Head of caudate nucleus (tissue), 42 donors: ENCODE data around the gene SORCS2.

Source experiments
- DNase-seq, 42 donors: peaks; one replicate each; pipeline versions ENCODE4 v3.0.0 to v3.0.0-alpha.2; 2020 to 2021; ENCODE audit warnings: mixed read lengths in 7 of 42
- intact Hi-C: fragments of 100-400 bp; cut with DNase I; formaldehyde crosslinking; loops from one replicate; pipeline ENCODE4 v1.15.0; 2022

The SORCS2 gene

DNA sequence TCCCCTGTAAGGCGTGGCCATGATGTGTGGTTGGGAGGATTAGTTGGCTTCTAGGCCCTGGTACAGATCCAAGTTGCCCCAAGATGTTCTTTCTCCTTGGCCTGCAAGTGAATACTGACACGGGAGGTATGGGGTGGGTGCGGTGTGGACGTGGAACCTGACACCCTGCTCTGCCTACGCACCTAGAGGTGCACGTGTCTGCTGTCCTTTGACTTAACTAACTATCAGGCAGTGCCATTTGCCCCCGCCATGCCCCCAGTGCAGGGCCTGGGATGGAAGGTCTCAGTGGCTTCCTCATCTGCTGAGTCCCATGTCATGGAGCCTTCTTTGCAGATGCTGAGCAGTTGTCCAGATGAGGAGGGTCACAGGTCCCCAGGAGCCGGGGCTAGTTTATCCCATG is 151.6 kb downstream of the SORCS2 start:
- intact Hi-C loops, result no loop called here
- DNase-seq, result no peak

DNA sequence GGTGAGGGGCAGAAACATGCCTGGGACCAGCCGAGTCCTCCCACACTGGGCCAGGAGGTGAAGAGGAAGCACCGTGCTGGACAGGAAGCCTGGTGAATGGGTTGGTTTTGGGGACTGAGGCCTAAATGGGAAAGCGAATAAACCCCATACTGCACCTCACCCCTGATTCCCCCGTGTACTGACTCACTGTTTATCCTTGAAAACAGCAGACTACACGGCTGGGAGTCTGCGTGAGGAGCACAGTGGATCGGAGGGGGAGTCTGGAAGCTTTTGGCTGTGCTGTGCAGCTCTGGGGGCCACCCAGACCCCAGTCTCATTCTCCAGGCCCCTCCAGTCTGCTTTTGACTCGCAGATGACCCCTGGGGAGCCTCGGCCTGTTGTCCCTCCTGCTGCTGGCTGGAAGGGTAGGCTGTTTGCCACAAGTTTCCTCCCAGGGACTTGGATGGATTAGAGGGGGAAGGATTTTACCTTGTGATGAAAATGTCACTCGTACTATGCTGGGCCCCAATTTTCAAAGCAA is 152.4 kb downstream of the SORCS2 start:
- intact Hi-C loops, result no loop called here
- no peak for DNase-seq

DNA sequence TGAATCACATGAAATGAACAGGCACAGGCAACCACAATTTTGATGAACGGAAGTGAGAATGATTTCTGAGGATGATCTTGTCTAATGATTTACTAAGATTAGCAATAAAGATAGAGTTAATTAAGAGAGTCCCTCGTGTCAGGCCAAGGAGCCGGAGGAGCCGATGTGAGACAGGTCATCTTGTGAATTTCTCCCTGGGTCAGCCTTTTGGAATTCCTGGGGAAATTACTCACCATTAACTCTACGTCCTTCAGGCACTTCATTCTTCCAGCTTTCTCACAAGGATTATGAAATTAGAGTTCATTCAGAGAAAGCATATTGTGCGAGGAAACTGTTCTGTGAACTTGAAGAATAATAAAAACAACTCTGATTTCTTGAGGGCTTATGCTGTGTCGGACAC is 155.6 kb downstream of the SORCS2 start:
- intact Hi-C loops, result no loop called here
- DNase-seq, result no peak

DNA sequence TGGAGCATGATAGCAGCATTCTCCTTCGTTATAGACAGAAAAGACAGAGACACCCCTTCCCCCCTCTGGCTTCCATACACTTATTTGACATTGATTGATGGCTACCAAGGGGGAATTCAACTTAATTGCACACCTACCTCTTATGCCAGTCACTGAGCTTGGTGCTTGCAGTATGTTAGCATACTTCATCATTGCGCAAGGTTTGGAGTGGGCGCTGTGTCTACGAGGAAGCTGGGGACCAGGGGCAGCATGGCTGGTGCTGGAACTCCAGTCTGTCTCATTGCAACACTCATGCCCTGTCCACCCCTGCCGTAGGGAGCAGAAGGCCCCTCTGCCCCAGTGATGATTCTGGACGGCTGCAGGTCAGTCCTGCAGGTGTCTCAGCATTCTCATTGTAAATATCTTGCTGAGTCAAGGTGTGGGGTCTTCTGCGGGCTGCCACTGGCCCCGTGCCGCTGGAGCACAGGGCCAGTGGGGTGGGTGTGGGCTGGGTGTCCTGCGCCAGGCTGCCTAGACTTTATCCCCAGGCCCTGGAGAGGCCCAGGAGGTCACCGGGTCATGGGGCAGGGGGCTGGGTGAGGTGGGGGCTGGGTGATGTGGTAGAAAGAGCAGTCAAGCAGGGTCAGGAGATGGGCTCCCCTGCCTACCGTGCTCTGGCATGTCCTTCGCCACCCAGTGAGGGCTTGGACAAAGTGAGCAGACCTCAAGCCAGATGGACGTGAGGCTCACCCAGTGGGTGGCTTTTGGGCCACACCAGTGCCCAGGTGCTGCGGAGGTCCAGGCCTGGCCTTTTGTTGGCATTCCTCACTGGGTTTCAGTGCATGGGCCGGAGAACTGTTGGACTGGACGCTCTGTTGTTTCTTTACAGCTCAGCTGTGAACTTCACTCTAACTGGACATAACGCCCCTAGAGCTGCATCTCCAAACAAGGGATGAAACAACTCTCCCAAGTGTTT is 156.9 kb downstream of the SORCS2 start:
- DNase-seq, result peak in 3 of 42 donors; percentile 57 to 64 (median 63)
- intact Hi-C loops, result no loop called here

DNA sequence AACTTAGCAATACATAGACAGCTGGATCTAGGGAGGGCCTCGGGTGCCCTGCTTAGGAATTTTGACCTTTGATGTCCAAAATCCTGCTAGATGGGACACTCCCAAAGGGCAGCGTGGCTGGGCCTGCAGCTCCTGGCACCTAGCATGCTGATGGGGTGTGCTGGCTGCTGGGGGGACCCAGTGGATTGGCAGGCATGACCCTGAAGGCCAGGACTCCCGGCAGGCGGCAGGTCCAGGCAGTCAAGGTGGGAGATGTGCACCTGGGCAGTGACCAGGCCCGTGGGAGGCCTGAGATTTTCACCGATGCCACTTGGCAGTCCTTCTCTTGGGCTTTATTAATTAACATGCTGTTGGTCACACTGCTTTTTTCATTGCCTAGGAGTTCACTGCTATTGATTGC is 158.1 kb downstream of the SORCS2 start:
- intact Hi-C loops, result no loop called here
- DNase-seq, result no peak

DNA sequence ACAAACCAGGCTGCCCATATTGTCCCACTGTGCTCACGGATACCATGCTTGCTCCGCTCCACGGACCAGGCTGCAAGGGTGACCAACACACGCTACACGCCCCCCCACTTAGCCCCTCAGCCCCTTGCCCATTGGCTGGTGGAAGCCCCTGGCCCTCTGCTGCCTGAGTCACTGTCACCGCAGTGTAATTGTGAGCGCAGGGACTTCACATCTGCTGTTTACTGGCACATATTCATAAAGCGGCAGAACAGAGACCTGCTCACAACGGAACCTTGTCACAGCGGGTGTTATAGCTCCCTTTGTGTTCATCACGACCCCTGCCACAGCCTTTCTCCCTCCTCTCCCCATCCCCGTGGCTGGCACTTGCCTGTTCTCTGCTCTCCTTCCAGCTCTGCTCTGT is 158.7 kb downstream of the SORCS2 start:
- peak in 37 of 42 donors; percentile 40 to 93 (median 73) for DNase-seq
- intact Hi-C loops, result no loop called here

DNA sequence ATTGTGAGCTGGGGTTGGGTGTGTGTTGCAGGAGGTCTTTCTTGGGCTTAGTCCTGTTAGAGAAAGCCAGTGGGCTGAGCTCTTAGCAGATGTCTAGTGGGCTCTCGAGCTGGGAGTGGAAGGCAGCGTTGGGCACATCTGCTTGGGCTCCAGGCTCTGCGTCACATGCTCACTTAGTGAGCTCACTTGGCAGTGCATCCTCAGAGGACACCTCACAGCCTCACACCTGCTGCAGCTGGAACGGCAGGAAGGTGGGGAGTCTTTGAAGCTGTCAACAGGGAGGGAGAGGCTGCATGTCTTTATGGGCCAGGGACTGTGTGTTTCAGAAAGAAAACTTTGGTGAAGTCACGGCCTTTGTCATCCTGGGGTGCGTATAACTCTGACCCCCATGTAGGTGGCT is 160.1 kb downstream of the SORCS2 start:
- DNase-seq, result peak in 2 of 42 donors; percentile 3 to 20
- intact Hi-C loops, result no loop called here

DNA sequence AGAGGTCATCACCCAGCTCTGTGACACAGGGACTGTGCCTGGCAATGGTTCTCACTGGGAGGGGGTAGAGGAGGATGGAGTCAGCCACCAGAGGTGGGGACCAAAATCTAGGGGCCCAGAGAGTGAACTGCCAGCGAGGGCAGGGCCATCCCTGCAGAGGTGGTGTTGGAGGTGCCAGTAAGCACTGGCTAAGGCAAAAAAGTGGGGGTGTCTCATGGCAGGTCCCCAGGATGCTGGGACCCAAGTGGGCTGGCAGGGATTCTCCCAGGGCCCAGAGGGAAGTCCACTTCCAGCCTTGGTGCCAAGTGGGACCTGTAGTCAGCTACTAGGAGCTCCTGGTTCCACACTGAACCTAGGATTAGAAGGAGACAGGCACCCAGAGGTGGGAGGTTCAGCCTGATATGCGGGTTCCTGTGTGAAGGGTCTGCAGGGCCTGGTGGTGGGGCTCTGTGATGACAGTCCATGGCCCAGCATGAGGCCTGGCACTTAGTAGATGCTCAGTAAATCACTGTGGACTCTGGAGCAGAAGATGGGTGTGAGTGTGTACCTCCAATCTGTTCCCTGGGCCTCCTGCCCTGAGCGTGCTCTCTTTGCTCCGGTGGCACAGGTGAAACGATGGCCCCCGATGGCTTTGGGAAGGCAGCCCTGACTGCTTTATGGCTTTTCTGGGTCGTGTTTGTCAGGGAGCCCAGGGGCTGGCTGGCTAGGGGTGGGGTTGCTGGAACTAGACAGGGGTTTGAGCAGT is 160.9 kb downstream of the SORCS2 start:
- intact Hi-C loops, result no loop called here
- peak in 1 of 42 donors; percentile 2 for DNase-seq

DNA sequence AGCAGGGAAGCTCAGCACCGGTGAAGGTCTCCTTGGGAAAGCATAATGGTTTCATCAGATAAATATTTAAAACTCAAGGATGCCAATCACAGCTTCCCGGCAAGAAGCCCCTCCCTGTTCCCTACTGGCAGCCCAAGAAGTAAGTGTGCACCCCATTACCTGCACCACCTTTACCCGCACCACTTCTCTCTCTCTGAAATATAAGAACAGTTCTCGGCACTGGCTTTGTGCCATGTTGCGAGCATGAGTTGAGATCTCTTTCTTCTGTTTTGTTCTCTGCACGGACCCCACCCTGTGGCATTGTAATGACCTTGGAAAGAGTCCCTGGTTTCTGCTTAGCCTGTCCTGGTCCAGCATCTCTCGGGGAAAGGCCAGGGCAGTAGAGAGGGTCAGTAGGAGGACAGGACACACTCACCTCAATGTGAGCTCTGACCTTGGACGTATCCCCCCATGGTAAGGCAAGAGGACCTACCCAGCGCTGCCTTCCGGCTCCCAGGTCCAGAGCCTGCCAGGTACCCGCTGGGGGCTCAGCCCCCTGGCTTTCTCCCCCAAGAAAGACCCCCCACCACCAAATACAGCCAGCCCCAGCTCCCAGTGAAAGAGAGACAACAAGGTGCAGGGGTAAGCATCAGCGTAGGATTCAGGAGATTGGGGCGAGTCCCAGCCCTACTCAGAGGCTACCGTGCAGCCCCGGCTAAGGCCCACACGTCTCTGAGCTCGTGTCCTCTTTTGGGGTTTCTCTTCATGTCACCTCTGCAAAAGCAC is 161.7 kb downstream of the SORCS2 start:
- no peak for DNase-seq
- intact Hi-C loops, result no loop called here

DNA sequence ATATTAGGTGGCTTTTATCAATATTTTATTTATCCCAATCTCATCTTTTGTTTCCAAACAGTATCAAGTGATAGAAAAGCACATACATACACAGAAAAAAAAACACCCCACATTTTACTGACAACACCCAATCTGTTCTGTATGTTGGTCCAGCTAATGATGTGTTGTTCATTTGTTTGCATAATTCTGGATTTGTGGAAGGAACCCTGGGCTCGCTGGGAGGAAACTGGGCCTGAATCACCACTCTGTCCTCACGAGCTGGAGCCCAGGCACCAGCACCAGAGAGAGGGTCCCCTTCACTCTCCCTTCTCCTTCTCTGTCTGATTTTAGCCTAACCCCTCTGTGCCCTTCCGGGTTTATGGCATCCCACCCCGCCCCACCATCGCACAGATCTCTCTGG is 162.6 kb downstream of the SORCS2 start:
- peak in 1 of 42 donors; percentile 2 for DNase-seq
- intact Hi-C loops, result no loop called here

DNA sequence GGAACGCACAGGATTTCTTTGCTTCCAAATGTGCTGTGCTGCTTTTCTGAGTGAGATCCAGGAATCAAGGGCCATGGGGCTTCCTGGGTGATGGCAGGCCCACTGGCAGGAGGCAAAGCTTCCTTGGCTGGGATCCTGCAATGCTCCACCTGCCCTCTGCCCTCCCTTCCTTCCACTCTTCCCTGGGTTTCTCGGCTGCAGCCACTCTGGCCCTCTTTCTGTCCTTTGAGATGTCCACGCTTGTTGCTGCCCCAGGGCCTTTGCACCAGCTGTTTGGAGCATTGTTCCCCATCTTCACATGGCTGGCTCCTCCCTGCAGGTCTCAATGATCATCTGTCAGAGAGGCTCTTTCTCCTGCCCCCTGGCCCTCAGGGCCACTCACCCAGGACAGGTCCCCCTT is 163.5 kb downstream of the SORCS2 start:
- intact Hi-C loops, result no loop called here
- DNase-seq, result no peak

DNA sequence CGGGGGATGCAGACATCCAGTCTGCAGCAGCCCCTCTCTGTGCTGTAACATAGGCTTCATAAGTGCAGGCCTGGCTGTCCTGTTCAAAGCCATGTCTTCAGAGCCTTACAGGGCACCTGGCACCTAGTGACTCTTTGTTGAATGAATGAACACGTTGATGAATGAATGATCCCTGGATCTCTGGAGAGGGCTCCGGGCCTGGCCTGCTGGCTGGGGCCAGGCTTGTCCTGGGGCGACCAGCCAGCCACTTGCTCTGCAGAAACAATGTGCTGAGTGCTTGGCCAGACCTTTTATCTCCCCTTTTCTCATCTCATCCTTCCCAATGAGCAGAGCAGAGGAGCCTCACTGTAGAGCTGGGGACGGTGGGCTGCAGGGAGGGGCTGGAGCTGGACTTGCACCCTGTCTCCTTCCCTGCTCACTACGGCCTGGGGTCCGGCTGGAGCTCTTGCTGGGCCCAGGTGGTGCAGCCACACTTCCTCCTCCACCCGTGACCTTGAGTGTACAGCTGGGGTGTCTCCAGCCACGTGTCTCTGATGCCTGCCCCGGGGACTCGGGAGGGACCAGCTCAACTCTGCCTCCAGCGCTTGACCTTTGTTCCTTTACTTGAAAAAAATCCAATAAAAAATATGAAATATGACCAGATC is 164.5 kb downstream of the SORCS2 start:
- DNase-seq, result peak in 1 of 42 donors; percentile 5
- intact Hi-C loops, result no loop called here

DNA sequence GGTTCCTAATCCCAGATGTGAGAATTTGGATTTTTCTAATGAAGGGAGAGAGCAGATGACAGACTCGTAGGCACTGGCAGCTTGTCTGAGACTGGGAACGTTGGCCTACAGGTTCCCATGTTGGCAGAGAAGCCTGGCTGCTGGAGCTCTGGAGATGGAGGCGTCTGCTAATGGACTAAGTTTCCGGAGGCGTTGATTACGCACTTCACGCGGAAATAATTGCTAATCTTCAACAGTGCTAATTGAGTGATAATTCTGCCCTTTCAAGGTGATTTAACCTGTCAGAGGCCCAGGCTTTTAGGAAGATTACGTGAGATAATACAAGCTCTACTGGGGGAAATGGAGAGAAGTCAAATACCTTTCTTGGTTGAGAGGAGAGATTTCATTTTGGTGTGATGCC is 165.0 kb downstream of the SORCS2 start:
- intact Hi-C loops, result no loop called here
- DNase-seq, result peak in 13 of 42 donors; percentile 21 to 80 (median 63)

DNA sequence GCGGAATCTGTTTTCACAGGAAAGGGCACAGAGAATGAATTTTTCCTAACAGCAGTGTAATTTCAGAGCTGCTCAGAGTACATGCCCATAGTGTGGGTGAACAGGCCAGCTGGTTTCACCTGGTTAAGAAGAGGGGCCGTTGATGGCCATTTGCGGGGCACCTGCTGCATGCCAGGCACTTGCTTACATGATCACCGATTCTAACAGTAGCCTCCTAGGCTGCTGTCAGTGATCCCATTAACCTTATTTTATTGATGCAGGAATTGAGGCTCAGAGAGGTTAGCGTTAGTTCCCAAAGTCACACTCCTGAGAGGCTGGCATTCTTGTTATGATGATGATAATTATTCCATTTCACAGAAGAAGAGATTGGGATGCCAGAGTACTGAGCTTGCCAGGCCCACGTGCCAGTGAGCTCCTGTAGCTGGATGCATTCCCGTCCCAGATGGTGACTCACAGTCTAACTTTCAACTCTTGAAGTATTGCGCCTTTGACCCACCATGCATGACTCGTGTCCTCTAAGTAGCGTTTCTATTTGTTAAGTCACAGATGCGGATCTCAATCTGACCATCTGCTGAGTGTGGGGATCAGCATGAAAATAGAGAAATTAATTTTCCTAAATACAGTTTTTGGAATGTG is 165.9 kb downstream of the SORCS2 start:
- peak in 39 of 42 donors; percentile 44 to 92 (median 70) for DNase-seq
- intact Hi-C loops, result no loop called here

DNA sequence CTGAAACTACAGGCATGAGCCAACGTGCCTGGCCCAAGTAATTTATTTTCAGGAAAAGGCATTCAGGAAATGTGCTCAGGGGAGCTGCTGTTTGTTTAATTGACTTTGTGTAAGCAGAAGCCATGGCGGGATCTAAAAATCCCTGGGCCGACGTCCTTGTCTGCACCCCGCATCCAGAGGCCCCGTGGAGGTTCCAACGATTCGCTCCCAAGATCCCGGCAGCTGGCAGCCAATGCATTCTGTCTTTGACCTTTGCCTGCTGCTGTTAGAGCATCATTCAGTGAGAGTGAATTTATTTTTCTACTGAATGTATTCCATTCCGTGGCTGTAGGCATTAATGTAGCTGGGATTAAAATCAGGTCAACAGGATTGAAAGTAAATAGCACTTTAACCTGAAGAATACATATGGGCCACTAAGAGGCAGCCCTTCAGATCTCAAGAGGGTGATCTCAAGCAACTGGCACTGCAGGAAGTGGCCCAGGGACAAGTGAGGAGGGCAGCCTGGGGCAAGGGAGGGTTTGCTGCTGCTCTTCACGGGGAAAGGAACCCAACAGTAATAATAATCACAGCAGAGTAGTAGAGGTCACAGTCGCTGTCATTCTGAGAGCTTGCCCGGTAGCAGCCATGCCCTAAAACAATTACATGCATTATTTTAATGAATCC is 167.2 kb downstream of the SORCS2 start:
- intact Hi-C loops, result no loop called here
- DNase-seq, result peak in 2 of 42 donors; percentile 3 to 4

DNA sequence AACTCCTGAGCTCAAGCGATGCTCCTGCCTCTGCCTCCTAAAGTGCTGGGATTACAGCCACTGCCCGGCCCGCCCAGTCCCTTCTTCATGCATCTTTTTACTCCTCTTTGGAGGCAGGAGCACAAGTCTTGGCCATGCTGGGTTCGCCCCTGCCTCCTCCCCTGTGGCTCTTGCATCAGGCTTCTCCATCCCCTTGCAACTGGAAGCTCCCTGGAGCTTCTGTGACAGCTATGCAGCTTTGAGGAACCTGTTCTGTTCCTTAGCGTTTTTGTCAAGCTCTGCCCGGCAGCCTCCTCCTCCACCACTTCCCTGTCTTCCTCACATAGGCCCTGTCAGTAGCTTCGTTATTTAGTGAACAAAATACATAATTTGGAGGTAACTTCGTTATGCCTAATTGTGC is 168.5 kb downstream of the SORCS2 start:
- peak in 12 of 42 donors; percentile 22 to 79 (median 52) for DNase-seq
- intact Hi-C loops, result no loop called here

DNA sequence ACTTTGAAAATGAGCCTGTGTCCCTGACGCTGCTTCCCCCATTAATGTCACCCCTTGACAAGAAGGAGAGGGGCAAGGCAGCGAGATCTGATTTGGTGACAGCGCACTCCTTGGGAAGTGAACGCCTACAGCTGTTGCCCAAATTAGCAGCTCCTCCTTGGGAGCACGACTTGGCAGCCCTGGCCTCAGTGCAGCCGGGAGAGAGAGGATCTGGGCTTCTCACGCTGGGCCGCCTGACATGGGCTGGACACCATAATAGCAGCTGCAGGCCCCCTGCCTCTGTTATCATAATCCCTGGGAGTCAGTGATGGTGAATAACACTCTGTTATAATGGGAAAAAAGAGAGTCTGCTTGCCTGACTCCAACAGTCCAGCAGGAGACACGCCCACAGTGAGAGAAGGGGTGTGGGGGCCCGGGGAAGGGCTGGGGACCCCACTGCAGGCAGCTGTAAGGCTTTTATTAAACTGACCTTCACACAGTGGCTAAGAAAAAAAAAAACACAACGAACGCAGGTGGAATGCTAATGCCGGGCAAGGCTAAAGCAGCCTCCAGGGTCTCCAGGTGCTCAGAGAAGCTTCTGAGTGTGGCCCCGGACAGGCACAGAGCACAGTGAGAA is 169.1 kb downstream of the SORCS2 start:
- intact Hi-C loops, result no loop called here
- DNase-seq, result peak in 40 of 42 donors; percentile 58 to 92 (median 72)
